Stimulated activated CD4-positive, alpha-beta T cell treated with anti-CD3 and anti-CD28 coated beads, Interleukin-1b, Interleukin-23, amount 100 ng/mL, for 1 hour (primary cell): ENCODE data around the gene FAM118B.
"Not testable (repeated sequence)": the region's sequence is repeated elsewhere in the genome, so short reads cannot be mapped to it uniquely, and the experiment has no call there.

ENCODE experiments used
- DNase-seq, 2 donors: peaks; one replicate each; pipeline ENCODE4 v3.0.0-alpha.2; 2020; ENCODE audit warnings: low read depth in 2 of 2

FAM118B gene

DNA sequence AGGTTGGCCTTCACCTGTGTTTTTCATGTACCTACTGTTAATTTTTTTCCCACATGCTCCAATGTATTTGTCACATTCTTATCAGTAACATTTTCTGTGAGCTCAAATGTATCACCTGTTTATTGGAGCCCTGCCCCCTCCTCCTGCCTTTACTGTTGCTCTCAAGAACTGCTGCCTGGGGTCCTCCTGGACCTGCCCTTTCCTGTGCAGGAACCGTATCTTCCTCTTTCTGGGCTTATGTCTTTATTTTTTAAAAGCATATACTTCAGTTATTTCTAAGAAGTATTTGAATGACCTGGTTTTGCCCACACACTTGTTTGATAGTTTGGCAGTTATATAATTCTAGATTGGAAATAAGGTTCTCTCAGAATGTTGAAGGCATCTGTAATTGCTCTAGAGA is 5.9 kb downstream of the FAM118B start:
- DNase-seq: no peak

- no peak for DNase-seq
Observed at GRCh38 chr11:126219547-126219946, 8.0 kb downstream of the FAM118B start.

DNA sequence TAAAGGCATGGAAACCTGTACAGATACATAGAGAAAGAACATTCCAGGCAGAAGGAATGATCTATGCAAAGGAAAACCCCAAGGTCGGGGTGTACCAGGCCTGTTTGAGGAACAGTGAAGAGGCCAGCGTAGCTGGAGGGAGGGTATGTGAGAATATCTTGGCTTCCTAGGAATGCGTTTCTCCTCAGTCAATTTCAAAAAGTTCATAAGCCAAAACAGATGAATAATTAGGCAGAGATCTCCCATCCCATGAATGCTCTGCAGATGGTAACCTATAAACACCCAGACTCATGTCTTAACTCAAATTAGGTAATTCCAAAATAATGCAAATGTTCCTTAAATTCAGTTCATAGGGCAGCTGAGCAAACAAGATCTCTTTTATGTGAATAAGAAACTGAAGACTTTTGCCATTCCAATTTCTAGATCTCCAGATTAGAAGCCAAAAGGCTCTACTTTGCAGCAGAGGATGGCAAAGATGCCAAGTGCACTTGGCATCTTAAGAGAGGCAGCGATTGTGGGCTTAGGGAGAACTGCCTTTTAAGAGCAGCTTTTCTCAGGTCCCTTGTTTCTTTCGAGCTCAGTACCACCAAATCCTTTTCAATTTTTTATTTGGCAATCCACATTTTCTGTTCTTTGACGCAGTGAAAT is 13.2 kb downstream of the FAM118B start:
- DNase-seq: no peak

DNA sequence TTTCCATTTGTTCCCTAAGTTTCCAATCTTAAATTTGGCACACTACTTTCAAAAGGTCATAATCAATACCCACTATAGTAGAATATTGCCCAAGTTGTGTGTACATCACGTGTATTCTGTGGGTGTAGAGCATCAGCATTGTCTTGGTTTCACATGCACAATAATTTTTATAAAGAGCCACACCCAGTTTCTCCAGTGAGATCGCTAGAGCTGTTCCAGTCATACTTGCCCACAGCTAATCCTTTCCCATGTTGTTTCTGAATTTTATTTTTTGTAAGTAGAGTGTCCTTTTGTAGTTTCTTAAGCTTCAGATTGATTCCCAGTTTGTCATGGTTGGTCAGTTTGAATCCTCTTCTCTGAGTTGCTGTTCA is 13.7 kb downstream of the FAM118B start:
- no peak for DNase-seq

GRCh38 chr11:126226334-126227084 is 14.9 kb downstream of the FAM118B start:
- DNase-seq: no peak

DNA sequence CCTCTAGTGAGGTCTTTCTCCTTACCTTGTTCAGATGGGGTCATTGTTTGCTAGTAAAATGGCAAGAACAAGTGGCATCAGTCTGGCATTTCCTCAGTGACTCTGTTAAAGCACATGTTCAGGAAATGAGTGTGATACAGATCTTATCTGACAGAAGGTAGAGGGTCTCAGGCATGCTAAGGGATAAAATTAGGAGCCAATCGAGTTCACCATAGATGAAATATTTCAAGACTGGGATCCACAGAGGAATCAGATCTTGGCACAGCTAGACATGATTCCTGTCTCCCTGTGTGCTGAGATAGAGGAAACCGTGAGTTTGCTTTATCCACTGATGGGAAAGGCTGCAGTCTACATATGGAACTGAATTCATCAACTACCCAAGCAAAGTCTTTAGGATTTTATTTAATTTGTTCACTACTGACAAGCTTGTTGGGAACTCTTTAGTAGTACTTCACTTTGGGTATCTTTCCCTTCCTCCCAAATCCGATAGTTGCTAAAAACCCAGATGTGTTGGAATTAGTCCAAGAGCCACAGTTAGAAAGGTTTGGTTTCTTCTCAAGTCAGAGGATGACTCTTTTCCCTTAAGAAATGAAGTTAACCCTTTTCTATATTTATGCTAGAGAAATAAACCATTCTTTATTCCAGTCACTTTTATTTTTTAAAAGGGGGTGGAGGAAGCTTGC is 18.4 kb downstream of the FAM118B start:
- no peak for DNase-seq

DNA sequence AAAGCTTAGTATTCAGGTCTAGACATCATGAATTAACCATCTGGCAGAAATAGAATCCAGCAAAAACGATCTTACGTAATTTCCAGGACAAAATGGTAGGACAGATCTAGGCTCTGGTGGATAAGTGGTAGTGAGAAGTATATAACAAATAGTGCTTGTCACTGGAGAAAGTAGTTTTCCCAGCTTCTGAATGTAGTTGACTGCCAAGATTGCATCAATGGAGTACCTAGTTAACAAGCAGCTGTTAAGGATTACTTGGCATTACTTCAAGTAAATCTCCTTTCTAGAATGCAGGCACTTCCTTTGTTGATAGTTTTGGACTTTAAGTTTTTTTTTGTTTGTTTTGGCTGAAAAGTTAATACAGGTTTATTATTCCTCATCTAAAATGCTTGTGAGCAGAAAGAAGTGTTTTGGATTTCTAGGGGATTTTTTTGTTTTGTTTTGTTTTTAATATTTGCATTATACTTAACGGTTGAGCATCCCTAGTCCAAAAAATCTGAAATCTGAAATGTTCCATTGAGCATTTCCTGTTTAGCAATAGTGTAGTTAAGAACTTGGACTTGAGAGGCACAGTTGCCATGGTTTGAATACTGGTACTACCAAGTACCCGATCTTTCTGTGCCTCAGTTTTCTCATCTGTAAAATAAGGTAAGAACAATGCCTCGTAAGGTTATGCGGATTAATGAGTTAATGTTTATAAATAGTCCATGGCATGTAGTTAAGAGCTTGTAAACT is 20.3 kb downstream of the FAM118B start:
- DNase-seq: no peak

DNA sequence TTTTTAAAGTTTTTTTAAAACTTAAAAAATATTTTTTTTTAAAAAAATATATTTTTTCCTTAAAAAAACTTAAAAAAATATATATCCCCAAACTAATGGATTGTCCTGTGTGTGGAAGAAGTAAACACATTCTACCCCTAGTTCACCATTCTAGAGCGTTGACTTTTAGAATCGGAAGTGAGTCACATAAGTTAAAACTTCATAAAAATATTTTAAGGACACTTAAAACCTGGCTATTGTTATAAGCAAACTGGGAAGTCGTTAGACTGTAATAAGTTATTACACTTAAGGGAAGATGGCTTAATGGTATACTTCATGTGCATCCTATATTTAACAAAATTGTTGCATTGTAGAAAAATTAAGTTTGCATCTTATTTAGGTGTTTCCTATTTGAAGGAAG is 21.1 kb downstream of the FAM118B start:
- no peak for DNase-seq

GRCh38 chr11:126233391-126233790 is 21.8 kb downstream of the FAM118B start:
- no peak for DNase-seq

DNA sequence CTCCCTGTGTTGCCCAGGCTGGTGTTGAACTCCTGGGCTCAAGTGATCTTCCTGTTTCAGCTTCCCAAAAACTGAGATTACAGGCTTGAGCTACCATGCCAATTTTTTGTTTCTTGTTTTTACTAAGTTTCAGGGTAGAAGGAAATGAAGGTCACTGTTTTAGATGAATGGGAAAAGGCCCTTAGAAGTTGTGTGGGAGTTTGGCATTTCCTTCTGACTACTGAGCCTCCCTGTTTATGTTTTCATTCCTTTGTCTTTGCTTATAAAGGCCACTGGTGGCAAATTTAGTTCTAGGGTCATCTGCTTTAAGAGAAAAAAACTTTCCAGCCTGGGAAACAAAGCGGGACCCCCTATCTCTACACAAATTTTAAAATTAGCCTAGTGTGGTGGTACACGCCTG is 35.1 kb downstream of the FAM118B start:
- DNase-seq: no peak

DNA sequence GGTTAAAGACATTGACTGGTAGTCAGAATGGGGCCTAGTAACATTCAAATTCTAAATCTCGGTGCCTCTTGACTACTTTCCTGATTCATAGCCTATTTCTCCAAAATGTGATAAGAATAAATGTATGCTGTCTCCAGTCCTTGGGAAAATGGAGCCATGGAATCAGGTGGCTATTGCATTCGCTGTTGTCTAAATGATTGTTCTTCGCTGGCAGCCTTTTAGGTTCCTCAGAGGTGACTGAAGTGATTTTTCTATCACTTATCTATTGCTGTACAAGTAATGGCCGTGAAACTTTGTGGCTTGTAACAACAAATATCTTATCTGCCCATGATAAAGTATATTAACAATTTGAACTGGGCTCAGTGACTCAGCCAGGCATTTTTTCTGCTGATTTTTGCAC is 41.7 kb downstream of the FAM118B start:
- DNase-seq: no peak

DNA sequence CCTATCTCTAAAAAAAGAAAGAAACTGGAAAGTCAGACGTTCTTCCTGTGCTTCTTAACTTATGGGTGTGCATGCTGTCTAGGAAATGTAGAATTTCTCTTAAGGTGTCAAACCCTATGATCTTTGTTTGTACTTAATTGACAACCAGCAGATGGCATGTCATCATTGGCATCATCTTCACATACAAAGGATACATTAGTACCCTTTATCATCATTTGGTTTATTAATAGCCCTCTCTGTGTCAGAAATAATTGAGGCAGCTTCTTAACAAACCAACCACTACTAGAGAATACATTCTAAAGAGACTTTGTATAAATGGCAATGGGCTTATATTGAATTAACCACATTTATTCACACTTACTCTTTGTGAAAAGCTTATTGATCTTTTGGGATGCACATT is 43.2 kb downstream of the FAM118B start:
- no peak for DNase-seq

- DNase-seq: not testable (repeated sequence)
Observed at GRCh38 chr11:126255507-126255906, 43.9 kb downstream of the FAM118B start.

DNA sequence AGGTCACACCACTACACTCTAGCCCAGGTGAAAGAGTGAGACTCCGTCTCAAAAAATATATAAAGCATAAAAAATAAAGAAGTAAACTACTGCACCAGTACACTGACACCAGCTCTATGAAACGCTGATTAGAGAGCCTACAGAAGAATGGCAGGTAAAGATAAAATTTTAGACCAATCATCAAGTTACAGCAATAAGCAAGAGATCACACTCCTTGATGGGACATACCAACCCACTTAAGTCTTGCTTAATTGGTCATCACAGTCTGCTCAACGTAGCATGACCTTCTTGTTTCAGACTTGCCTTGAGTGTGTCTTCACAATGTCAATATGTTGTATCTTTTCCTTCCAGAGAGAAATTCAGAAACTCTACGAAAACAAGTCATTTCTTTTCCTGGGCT is 44.6 kb downstream of the FAM118B start:
- DNase-seq: no peak

GRCh38 chr11:126257144-126257543 is 45.6 kb downstream of the FAM118B start:
- DNase-seq: no peak

- no peak for DNase-seq
Observed at GRCh38 chr11:126257764-126258163, 46.2 kb downstream of the FAM118B start.

DNA sequence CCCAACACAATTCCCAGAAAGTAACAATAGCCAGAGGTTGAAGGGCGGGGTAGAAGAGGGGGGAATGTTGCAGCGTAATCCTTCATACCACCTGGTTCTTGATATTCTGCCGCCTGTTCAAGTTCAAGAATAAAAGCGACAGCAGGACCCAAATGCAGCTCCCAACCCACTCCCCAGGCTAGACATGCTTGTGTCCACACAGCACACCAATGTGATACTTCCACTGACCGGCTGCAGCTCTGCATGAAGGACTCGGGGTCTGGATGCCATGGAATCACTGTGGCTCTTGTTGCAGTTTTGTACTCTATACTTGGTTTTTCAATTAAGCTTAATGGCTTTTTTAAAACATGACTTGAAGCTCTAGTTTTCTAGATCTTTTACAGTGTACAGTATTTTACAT is 50.6 kb downstream of the FAM118B start:
- no peak for DNase-seq

GRCh38 chr11:126263489-126263888 is 51.9 kb downstream of the FAM118B start:
- DNase-seq: no peak

- DNase-seq: no peak
Observed at GRCh38 chr11:126265811-126266210, 54.2 kb downstream of the FAM118B start.

- DNase-seq: no peak
Observed at GRCh38 chr11:126267650-126268049, 56.1 kb downstream of the FAM118B start.

- no peak for DNase-seq
Observed at GRCh38 chr11:126268361-126268707, 56.8 kb downstream of the FAM118B start.
